ENCODE measurements around the gene GDF11. TPM values are rescaled to one million over a fixed set of nuclear protein-coding genes. Genes with fewer than 3 reads are reported as not detected.

Gene GDF11
- total and polyA plus RNA-seq, 7 experiments from 2014 or later: 0.79 to 16.2 (median 6.9) TPM

DNA sequence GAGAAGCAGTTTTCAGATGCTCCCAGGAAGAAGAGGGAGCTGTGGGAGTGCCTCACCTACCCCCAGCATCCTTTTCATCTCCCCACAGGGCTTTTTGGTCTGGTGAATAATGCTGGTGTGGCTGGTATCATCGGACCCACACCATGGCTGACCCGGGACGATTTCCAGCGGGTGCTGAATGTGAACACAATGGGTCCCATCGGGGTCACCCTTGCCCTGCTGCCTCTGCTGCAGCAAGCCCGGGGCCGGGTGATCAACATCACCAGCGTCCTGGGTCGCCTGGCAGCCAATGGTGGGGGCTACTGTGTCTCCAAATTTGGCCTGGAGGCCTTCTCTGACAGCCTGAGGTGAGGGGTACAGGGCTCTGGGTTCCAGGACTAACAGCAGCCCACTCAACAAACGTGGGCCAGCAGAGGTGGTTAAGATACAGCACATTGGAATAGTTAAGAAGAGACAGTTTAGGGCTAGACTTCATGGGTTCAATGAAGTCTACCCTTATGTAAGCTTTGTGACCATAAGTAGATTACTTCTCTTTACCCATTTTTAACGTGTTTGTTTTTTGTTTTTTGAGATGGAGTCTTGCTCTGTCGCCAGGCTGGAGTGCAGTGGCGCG, 21.2 kb upstream of the GDF11 start:
- Histone ChIP-seq H3K4me1 (ENCODE audit: control insufficient read depth in 2 of 2, insufficient read depth in 2 of 2, low read length in 2 of 2) (peaks cover 12 to 15% of the 10 kb centered on the region in 2 donors), H3K9me3 (ENCODE audit: control insufficient read depth in 2 of 3, low read length in 3 of 3) (no peaks in the 10 kb centered on the region), H3K36me3 (ENCODE audit: control insufficient read depth in 2 of 3, insufficient read depth in 3 of 3, low read length in 3 of 3) (peaks cover 0 to 14% (median 7%) of the 10 kb centered on the region in 3 experiments), H3K4me3 (ENCODE audit: low read length) (no peak overlapping the region), H3K27ac (ENCODE audit: low read depth, low read length) (no peak overlapping the region), H3K27me3 (ENCODE audit: control insufficient read depth in 2 of 2, insufficient read depth in 2 of 2, low read length in 2 of 2) (no peaks in the 10 kb centered on the region)
- ATAC-seq (no peak), DNase-seq (no peak)
- Mint-ChIP-seq H3K27ac (no peak overlapping the region), H3K27me3 (no peaks in the 10 kb centered on the region), H3K9me3 (no peaks in the 10 kb centered on the region), H3K4me1 (peaks cover 20 to 43% (median 35%) of the 10 kb centered on the region in 7 donors), H3K4me3 (no peak overlapping the region), H3K36me3 (peaks cover 0 to 12% (median 0%) of the 10 kb centered on the region in 5 donors)
- intact Hi-C loops (cut with micrococcal nuclease): no loop called here
- POLR2A ChIA-PET: interaction anchor here (0.9 to 4.1 kb wide), 4 partner anchors 8 to 300 kb away, joined by 3 to 29 read pairs (median 4); no protein-coding TSS in a partner anchor
- CTCF ChIA-PET: interaction anchor here (0.8 to 7.5 kb wide), 3 partner anchors 13 to 362 kb away, joined by 3 to 46 read pairs (median 4); no protein-coding TSS in a partner anchor

DNA sequence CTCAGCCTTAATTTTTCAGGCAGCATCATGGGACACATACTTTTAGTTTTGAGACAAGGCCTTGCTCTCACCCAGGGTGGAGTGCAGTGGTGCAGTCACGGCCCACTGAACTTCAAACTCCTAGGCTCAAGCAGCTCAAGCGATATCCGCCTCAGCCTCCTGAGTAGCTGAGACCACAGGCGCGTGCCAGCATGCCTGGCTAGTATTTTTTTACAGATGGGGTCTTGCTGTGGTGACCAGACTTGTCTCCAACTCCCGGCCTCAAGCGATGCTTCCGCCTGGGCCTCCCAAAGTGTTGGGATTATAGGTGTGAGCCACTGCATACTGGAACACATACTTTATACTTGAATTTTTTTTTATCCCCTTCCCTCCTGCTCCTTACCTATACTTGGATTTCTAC, 20.0 kb upstream of the GDF11 start:
- ATAC-seq (no peak), DNase-seq (no peak)
- CTCF ChIA-PET: interaction anchor here (1.2 to 3.7 kb wide), 2 partner anchors 11 to 15 kb away, joined by 4 to 44 read pairs; no protein-coding TSS in a partner anchor
- Histone ChIP-seq H3K4me1 (ENCODE audit: control insufficient read depth in 2 of 2, insufficient read depth in 2 of 2, low read length in 2 of 2) (peaks cover 9 to 14% of the 10 kb centered on the region in 2 donors), H3K9me3 (ENCODE audit: control insufficient read depth in 2 of 3, low read length in 3 of 3) (no peaks in the 10 kb centered on the region), H3K27ac (ENCODE audit: low read depth, low read length) (no peak overlapping the region), H3K36me3 (ENCODE audit: control insufficient read depth in 2 of 3, insufficient read depth in 3 of 3, low read length in 3 of 3) (peaks cover 0 to 14% (median 7%) of the 10 kb centered on the region in 3 experiments), H3K27me3 (ENCODE audit: control insufficient read depth in 2 of 2, insufficient read depth in 2 of 2, low read length in 2 of 2) (no peaks in the 10 kb centered on the region), H3K4me3 (ENCODE audit: low read length) (no peak overlapping the region)
- no peaks in the 10 kb centered on the region for H3K9me3 Mint-ChIP-seq
- no peak overlapping the region for H3K4me3 Mint-ChIP-seq
- intact Hi-C loops (cut with micrococcal nuclease): no loop called here
- H3K36me3 Mint-ChIP-seq: peaks cover 0 to 13% (median 0%) of the 10 kb centered on the region in 5 donors
- POLR2A ChIA-PET: interaction anchor here (1.1 to 4.1 kb wide), 4 partner anchors 11 to 299 kb away, joined by 3 to 29 read pairs (median 6); partner anchors contain the start of gene DGKA
- no peaks in the 10 kb centered on the region for H3K27me3 Mint-ChIP-seq
- H3K27ac Mint-ChIP-seq: no peak overlapping the region
- peaks cover 18 to 42% (median 34%) of the 10 kb centered on the region in 7 donors for H3K4me1 Mint-ChIP-seq

- Histone ChIP-seq H3K27ac (ENCODE audit: low read depth, low read length) (no peak overlapping the region), H3K27me3 (ENCODE audit: control insufficient read depth in 2 of 2, insufficient read depth in 2 of 2, low read length in 2 of 2) (no peaks in the 10 kb centered on the region), H3K4me3 (ENCODE audit: low read length) (no peak overlapping the region), H3K4me1 (ENCODE audit: control insufficient read depth in 2 of 2, insufficient read depth in 2 of 2, low read length in 2 of 2) (peaks cover 11 to 14% of the 10 kb centered on the region in 2 donors), H3K9me3 (ENCODE audit: control insufficient read depth in 2 of 3, low read length in 3 of 3) (no peaks in the 10 kb centered on the region), H3K36me3 (ENCODE audit: control insufficient read depth in 2 of 3, insufficient read depth in 3 of 3, low read length in 3 of 3) (peaks cover 0 to 14% (median 5%) of the 10 kb centered on the region in 3 experiments)
- intact Hi-C loops (cut with micrococcal nuclease): loop anchor here (1.0 kb wide), 1 partner anchor 14 kb away; no protein-coding TSS in a partner anchor
- DNase-seq: no peak
- no peak for ATAC-seq
- Mint-ChIP-seq H3K27me3 (no peaks in the 10 kb centered on the region), H3K9me3 (no peaks in the 10 kb centered on the region), H3K27ac (peak overlapping the region in 2 of 9 donors; percentile 55 to 70), H3K4me1 (peaks cover 18 to 35% (median 28%) of the 10 kb centered on the region in 7 donors), H3K36me3 (peaks cover 0 to 13% (median 0%) of the 10 kb centered on the region in 5 donors), H3K4me3 (no peak overlapping the region)
- POLR2A ChIA-PET: interaction anchor here (1.1 to 4.1 kb wide), 4 partner anchors 12 to 207 kb away, joined by 5 to 29 read pairs (median 6); partner anchors contain the start of genes DGKA, ORMDL2 and SARNP
- CTCF ChIA-PET: interaction anchor here (0.5 to 3.7 kb wide), 3 partner anchors 10 to 71 kb away, joined by 3 to 44 read pairs (median 9); no protein-coding TSS in a partner anchor
Observed at GRCh38 chr12:55723516-55724225, 19.3 kb upstream of the GDF11 start.

DNA sequence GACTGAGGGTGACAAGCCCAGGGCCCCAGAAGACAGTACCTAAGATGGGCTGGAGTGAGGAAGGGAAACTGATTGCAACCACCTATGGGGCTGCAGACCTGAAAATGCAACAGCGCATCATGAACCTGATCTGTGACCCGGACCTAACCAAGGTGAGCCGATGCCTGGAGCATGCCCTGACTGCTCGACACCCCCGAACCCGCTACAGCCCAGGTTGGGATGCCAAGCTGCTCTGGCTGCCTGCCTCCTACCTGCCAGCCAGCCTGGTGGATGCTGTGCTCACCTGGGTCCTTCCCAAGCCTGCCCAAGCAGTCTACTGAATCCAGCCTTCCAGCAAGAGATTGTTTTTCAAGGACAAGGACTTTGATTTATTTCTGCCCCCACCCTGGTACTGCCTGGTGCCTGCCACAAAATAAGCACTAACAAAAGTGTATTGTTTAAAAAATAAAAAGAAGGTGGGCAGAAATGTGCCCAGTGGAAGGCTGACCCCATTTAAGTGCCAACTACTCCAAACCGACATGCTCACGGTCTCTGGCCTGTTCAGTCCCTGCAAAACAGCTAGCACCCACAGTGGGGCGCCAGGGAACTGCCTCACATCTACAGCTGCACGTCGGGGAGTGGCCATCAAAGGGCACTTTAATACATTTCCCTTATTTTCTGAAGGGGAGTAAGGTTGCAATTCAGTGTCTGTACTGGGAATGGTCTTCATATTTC, 18.5 kb upstream of the GDF11 start:
- Histone ChIP-seq H3K4me3 (ENCODE audit: low read length) (no peak overlapping the region), H3K9me3 (ENCODE audit: control insufficient read depth in 2 of 3, low read length in 3 of 3) (no peaks in the 10 kb centered on the region), H3K36me3 (ENCODE audit: control insufficient read depth in 2 of 3, insufficient read depth in 3 of 3, low read length in 3 of 3) (peaks cover 0 to 13% (median 4%) of the 10 kb centered on the region in 3 experiments), H3K27me3 (ENCODE audit: control insufficient read depth in 2 of 2, insufficient read depth in 2 of 2, low read length in 2 of 2) (no peaks in the 10 kb centered on the region), H3K4me1 (ENCODE audit: control insufficient read depth in 2 of 2, insufficient read depth in 2 of 2, low read length in 2 of 2) (peaks cover 11 to 14% of the 10 kb centered on the region in 2 donors), H3K27ac (ENCODE audit: low read depth, low read length) (peak overlapping the region; percentile 6)
- intact Hi-C loops (cut with micrococcal nuclease): loop anchor here (1.0 kb wide), 1 partner anchor 13 kb away; no protein-coding TSS in a partner anchor
- CTCF ChIA-PET: interaction anchor here (0.5 to 3.7 kb wide), 7 partner anchors 10 to 231 kb away, joined by 3 to 44 read pairs (median 4); partner anchors contain the start of genes ORMDL2 and SARNP
- Mint-ChIP-seq H3K9me3 (no peaks in the 10 kb centered on the region), H3K27me3 (no peaks in the 10 kb centered on the region), H3K4me3 (peak overlapping the region in 1 of 10 donors; percentile 6), H3K4me1 (peaks cover 18 to 33% (median 27%) of the 10 kb centered on the region in 7 donors), H3K27ac (peak overlapping the region; percentile 9 to 80 (median 64)), H3K36me3 (peaks cover 0 to 13% (median 0%) of the 10 kb centered on the region in 5 donors)
- DNase-seq: peak; percentile 33 to 64 (median 59)
- peak; percentile 63 for ATAC-seq
- POLR2A ChIA-PET: interaction anchor here (1.4 to 4.1 kb wide), 3 partner anchors 8 to 94 kb away, joined by 5 to 29 read pairs (median 8); partner anchors contain the start of genes BLOC1S1, ORMDL2 and SARNP

DNA sequence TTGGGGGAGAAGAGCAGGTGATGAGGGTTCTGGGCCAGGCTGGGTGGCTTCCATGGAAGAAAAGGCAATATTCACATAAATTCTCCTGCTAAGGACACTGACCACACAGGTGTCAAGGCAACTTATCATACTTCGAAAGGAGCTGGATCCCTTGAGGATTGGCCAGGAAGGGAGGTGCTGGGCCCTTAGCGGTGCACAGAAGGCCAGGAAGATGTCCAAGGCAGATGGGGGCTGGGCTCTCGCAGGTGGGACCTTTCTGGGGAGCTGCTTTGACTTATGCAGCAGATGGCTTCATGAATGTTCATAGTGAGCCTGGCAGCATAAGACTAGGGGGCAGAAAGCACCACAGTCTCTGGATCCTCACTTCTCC, 18.0 kb upstream of the GDF11 start:
- no peak overlapping the region for H3K4me3 ChIP-seq (ENCODE audit: low read length)
- intact Hi-C loops (cut with micrococcal nuclease): loop anchor here (1.0 kb wide), 1 partner anchor 12 kb away; no protein-coding TSS in a partner anchor
- peak overlapping the region; percentile 9 to 80 (median 64) for H3K27ac Mint-ChIP-seq
- H3K4me1 ChIP-seq (ENCODE audit: control insufficient read depth in 2 of 2, insufficient read depth in 2 of 2, low read length in 2 of 2): peaks cover 13 to 14% of the 10 kb centered on the region in 2 donors
- H3K4me3 Mint-ChIP-seq: peak overlapping the region in 1 of 10 donors; percentile 6
- peaks cover 0 to 12% (median 0%) of the 10 kb centered on the region in 5 donors for H3K36me3 Mint-ChIP-seq
- H3K36me3 ChIP-seq (ENCODE audit: control insufficient read depth in 2 of 3, insufficient read depth in 3 of 3, low read length in 3 of 3): peaks cover 0 to 7% (median 4%) of the 10 kb centered on the region in 3 experiments
- no peak overlapping the region for H3K27ac ChIP-seq (ENCODE audit: low read depth, low read length)
- ATAC-seq (no peak), DNase-seq (no peak)
- H3K4me1 Mint-ChIP-seq: peaks cover 23 to 39% (median 30%) of the 10 kb centered on the region in 7 donors
- H3K27me3 Mint-ChIP-seq: no peaks in the 10 kb centered on the region
- no peaks in the 10 kb centered on the region for H3K9me3 ChIP-seq (ENCODE audit: control insufficient read depth in 2 of 3, low read length in 3 of 3)
- ChIA-PET POLR2A (interaction anchor here (1.4 to 4.1 kb wide), 3 partner anchors 9 to 93 kb away, joined by 5 to 29 read pairs (median 8); partner anchors contain the start of genes BLOC1S1, ORMDL2 and SARNP), CTCF (interaction anchor here (0.7 to 3.7 kb wide), 5 partner anchors 9 to 230 kb away, joined by 3 to 44 read pairs (median 4); partner anchors contain the start of genes ORMDL2 and SARNP)
- H3K27me3 ChIP-seq (ENCODE audit: control insufficient read depth in 2 of 2, insufficient read depth in 2 of 2, low read length in 2 of 2): no peaks in the 10 kb centered on the region
- H3K9me3 Mint-ChIP-seq: no peaks in the 10 kb centered on the region

Data from naive thymus-derived CD4-positive, alpha-beta T cell (primary cell).